ENCODE results near the gene OR10H1. TPM values are rescaled to one million over a fixed set of nuclear protein-coding genes. Genes with fewer than 3 reads are reported as not detected.

OR10H1 gene
- total RNA-seq, 1 experiment from 2014 or later: not detected

DNA sequence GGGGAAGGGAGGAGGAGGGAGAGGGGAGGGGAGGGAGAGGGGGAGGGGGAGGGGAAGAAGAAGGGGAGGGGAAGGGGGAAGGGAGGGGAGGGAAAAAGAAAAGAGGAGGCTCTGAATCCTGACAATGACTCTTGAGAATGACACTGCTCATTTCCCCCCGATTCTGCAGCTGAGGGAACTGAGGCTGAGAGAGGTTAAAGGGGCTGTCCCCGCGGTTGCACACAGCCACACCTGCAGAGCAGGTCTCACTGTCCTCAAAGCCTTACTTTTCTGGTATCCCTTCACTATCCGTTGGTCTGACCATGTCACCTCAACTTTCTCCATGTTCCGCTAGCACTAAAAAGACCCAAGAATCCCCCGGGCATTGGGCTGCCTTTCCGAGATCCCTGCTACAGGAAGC is 47.0 kb upstream of the OR10H1 start:
- no peaks in the 10 kb centered on the region for H3K4me1 Mint-ChIP-seq (ENCODE audit: low read depth, unreplicated experiment)
- no peaks in the 10 kb centered on the region for H3K36me3 ChIP-seq (ENCODE audit: control insufficient read depth, insufficient read depth, low read length)
- BruUV-seq (replicated peaks): no TSS peak
- H3K27me3 Mint-ChIP-seq (ENCODE audit: insufficient read depth, unreplicated experiment): no peaks in the 10 kb centered on the region
- H3K4me3 Mint-ChIP-seq (ENCODE audit: unreplicated experiment): no peak overlapping the region
- H3K4me1 ChIP-seq: no peaks in the 10 kb centered on the region
- no peaks in the 10 kb centered on the region for H3K9me3 Mint-ChIP-seq (ENCODE audit: unreplicated experiment)
- ChIA-PET POLR2A (no interaction called here), CTCF (no interaction called here)
- no peak for DNase-seq
- no peaks in the 10 kb centered on the region for H3K27me3 ChIP-seq (replicated peaks; ENCODE audit: control insufficient read depth, insufficient read depth, low read length)
- no peaks in the 10 kb centered on the region for H3K36me3 Mint-ChIP-seq (ENCODE audit: insufficient read depth, unreplicated experiment)
- H3K9me3 ChIP-seq: no peaks in the 10 kb centered on the region
- intact Hi-C loops (cut with micrococcal nuclease; ENCODE audit: unreplicated experiment): no loop called here
- H3K4me3 ChIP-seq (ENCODE audit: low read depth, low read length): no peak overlapping the region
- TF ChIP-seq, protein P1, sequence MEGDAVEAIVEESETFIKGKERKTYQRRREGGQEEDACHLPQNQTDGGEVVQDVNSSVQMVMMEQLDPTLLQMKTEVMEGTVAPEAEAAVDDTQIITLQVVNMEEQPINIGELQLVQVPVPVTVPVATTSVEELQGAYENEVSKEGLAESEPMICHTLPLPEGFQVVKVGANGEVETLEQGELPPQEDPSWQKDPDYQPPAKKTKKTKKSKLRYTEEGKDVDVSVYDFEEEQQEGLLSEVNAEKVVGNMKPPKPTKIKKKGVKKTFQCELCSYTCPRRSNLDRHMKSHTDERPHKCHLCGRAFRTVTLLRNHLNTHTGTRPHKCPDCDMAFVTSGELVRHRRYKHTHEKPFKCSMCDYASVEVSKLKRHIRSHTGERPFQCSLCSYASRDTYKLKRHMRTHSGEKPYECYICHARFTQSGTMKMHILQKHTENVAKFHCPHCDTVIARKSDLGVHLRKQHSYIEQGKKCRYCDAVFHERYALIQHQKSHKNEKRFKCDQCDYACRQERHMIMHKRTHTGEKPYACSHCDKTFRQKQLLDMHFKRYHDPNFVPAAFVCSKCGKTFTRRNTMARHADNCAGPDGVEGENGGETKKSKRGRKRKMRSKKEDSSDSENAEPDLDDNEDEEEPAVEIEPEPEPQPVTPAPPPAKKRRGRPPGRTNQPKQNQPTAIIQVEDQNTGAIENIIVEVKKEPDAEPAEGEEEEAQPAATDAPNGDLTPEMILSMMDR (IDR thresholded peaks at IDR 0.05; ENCODE audit: insufficient read depth in 1 of 2, low read depth in 1 of 2, low read length in 1 of 2, severe bottlenecking in 1 of 2, unreplicated experiment in 1 of 2): no peak
- H3K27ac Mint-ChIP-seq (ENCODE audit: unreplicated experiment): no peak overlapping the region

DNA sequence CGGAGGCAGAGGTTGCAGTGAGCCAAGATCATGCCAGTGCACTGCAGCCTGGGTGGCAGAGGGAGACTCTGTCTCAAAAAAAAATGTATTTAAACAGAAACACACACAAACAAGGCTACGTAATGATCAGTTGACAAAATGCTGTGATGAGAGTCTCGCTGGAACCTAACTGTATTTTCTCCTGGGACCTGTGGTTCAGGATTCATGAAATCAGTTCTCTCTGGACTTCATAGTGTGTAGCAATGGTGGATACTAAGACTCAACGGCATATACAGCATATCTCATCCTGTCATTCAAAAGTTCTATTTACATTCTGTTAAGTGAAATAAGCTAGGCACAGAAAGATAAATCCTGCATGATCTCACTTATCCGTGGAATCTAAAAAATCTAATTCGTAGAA is 45.1 kb upstream of the OR10H1 start:
- ChIA-PET POLR2A (no interaction called here), CTCF (no interaction called here)
- no peaks in the 10 kb centered on the region for H3K4me1 Mint-ChIP-seq (ENCODE audit: low read depth, unreplicated experiment)
- H3K9me3 ChIP-seq: no peaks in the 10 kb centered on the region
- TF ChIP-seq, protein P1 (IDR thresholded peaks at IDR 0.05; ENCODE audit: insufficient read depth in 1 of 2, low read depth in 1 of 2, low read length in 1 of 2, severe bottlenecking in 1 of 2, unreplicated experiment in 1 of 2): no peak
- H3K36me3 ChIP-seq (ENCODE audit: control insufficient read depth, insufficient read depth, low read length): no peaks in the 10 kb centered on the region
- intact Hi-C loops (cut with micrococcal nuclease; ENCODE audit: unreplicated experiment): no loop called here
- H3K27ac Mint-ChIP-seq (ENCODE audit: unreplicated experiment): no peak overlapping the region
- no peaks in the 10 kb centered on the region for H3K27me3 ChIP-seq (replicated peaks; ENCODE audit: control insufficient read depth, insufficient read depth, low read length)
- H3K4me3 Mint-ChIP-seq (ENCODE audit: unreplicated experiment): no peak overlapping the region
- no peaks in the 10 kb centered on the region for H3K27me3 Mint-ChIP-seq (ENCODE audit: insufficient read depth, unreplicated experiment)
- no peaks in the 10 kb centered on the region for H3K36me3 Mint-ChIP-seq (ENCODE audit: insufficient read depth, unreplicated experiment)
- DNase-seq: no peak
- H3K4me3 ChIP-seq (ENCODE audit: low read depth, low read length): no peak overlapping the region
- H3K9me3 Mint-ChIP-seq (ENCODE audit: unreplicated experiment): no peaks in the 10 kb centered on the region
- BruUV-seq (replicated peaks): no TSS peak
- no peaks in the 10 kb centered on the region for H3K4me1 ChIP-seq

DNA sequence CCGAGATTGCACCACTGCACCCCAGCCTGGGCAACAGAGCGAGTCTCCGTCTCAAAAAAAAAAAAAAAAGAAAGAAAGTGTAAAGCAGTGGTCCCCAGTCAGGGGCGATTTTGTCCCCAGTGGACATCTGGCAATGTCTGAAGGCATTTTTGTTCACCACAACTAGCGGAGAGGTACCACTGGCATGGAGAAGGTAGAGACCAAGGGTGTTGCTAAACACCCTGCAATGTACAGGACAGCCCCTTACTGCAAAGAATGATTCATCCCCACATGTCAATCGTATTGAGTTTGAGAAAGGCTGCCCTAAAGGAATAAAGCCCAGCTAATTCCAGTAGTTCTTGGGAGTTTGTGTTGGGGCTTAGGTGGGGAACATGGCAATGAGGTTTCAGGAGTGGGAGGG is 43.7 kb upstream of the OR10H1 start:
- Histone ChIP-seq H3K4me1 (no peaks in the 10 kb centered on the region), H3K36me3 (ENCODE audit: control insufficient read depth, insufficient read depth, low read length) (no peaks in the 10 kb centered on the region), H3K9me3 (no peaks in the 10 kb centered on the region), H3K27me3 (replicated peaks; ENCODE audit: control insufficient read depth, insufficient read depth, low read length) (no peaks in the 10 kb centered on the region), H3K4me3 (ENCODE audit: low read depth, low read length) (no peak overlapping the region)
- Mint-ChIP-seq H3K4me3 (ENCODE audit: unreplicated experiment) (no peak overlapping the region), H3K9me3 (ENCODE audit: unreplicated experiment) (no peaks in the 10 kb centered on the region), H3K27ac (ENCODE audit: unreplicated experiment) (no peak overlapping the region), H3K4me1 (ENCODE audit: low read depth, unreplicated experiment) (no peaks in the 10 kb centered on the region), H3K36me3 (ENCODE audit: insufficient read depth, unreplicated experiment) (no peaks in the 10 kb centered on the region), H3K27me3 (ENCODE audit: insufficient read depth, unreplicated experiment) (no peaks in the 10 kb centered on the region)
- CTCF ChIA-PET: no interaction called here
- POLR2A ChIA-PET: no interaction called here
- no TSS peak for BruUV-seq (replicated peaks)
- DNase-seq: no peak
- intact Hi-C loops (cut with micrococcal nuclease; ENCODE audit: unreplicated experiment): no loop called here
- TF ChIP-seq, protein P1 (IDR thresholded peaks at IDR 0.05; ENCODE audit: insufficient read depth in 1 of 2, low read depth in 1 of 2, low read length in 1 of 2, severe bottlenecking in 1 of 2, unreplicated experiment in 1 of 2): no peak
